HL-60 (cell line): Measurements from ENCODE around the gene RHBDL1.

ENCODE experiments used
- CTCF ChIP-seq: IDR thresholded peaks from one replicate; pipeline ENCODE4 v1.5.1; 2011; ENCODE audit warnings: low read length, control low read depth, inconsistent platforms; ENCODE audit not compliant: insufficient read depth
- GABPA ChIP-seq: IDR thresholded peaks from 2 replicates; pipeline ENCODE4 v1.6.1; 2012; ENCODE audit warnings: low read depth
- POLR2AphosphoS5 ChIP-seq: IDR thresholded peaks from 2 replicates; pipeline ENCODE4 v1.6.1; 2012; ENCODE audit warnings: low read depth
- REST ChIP-seq: IDR thresholded peaks from 2 replicates; pipeline ENCODE4 v1.6.1; 2012; ENCODE audit warnings: low read depth; ENCODE audit not compliant: insufficient replicate concordance

GRCh38 chr16:707062-707538 lies 31.6 kb downstream of the RHBDL1 start:
- no peak for TF ChIP-seq CTCF
- TF ChIP-seq GABPA: no peak
- no peak for TF ChIP-seq POLR2AphosphoS5
- TF ChIP-seq REST: no peak
